HG03175 (cell line): Measurements from ENCODE around the gene KCNRG.
"Not testable (repeated sequence)": the region's sequence is repeated elsewhere in the genome, so short reads cannot be mapped to it uniquely, and the experiment has no call there.

Experiments used
- ATAC-seq: cut with Tn5 transposase; IDR thresholded peaks from one replicate; pipeline ENCODE4 v1.9.1; 2021; ENCODE audit warnings: mild to moderate bottlenecking, moderate library complexity; ENCODE audit not compliant: unreplicated experiment

The KCNRG gene

GRCh38 chr13:50015258-50015657 is at the start of gene KCNRG:
TSS of gene KCNRG (plus strand) at chr13:50015444. CDS start at chr13:50015494, 50 bp downstream.
- ATAC-seq = no peak

- no peak for ATAC-seq
Observed at GRCh38 chr13:49967456-49967855, 47.8 kb upstream of the KCNRG start.

DNA sequence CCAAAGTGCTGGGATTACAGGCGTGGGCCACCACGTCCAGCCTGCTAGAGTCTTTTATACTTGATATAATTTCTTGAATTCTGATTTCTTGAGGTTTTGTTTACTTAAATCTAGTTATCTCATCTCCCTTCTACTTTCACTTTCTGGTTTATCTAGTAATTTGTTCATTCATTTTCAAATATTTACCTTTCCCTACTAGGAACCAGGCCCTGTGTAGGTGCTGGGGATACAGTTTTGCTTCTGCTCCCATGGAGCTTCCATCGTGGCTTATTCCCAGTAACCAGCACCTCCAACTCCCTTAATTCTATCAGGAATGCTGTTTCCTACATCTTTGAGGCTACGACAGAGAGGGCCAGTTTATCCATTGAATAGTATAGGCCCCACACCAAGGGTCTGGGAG is 42.5 kb upstream of the KCNRG start:
- ATAC-seq = no peak

DNA sequence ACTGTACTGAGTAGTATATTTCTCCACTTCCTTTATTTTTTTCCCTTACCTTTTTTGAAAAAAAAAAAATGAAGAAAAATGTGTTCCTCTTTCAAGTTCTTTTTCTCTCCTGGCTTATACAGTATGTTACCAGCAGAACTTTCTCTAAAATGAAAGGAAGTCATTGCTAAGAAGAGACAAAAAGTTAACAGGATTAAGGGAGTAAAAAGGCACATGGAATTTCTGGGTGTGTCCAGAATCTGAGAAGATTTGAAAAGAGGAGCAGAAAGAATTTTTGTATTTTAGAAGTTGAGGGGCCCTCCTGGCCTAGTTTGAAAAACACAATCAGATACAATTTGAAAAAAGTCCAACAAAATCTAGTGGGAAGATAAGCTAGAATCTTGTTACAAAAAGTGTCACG is 39.4 kb upstream of the KCNRG start:
- ATAC-seq = no peak

DNA sequence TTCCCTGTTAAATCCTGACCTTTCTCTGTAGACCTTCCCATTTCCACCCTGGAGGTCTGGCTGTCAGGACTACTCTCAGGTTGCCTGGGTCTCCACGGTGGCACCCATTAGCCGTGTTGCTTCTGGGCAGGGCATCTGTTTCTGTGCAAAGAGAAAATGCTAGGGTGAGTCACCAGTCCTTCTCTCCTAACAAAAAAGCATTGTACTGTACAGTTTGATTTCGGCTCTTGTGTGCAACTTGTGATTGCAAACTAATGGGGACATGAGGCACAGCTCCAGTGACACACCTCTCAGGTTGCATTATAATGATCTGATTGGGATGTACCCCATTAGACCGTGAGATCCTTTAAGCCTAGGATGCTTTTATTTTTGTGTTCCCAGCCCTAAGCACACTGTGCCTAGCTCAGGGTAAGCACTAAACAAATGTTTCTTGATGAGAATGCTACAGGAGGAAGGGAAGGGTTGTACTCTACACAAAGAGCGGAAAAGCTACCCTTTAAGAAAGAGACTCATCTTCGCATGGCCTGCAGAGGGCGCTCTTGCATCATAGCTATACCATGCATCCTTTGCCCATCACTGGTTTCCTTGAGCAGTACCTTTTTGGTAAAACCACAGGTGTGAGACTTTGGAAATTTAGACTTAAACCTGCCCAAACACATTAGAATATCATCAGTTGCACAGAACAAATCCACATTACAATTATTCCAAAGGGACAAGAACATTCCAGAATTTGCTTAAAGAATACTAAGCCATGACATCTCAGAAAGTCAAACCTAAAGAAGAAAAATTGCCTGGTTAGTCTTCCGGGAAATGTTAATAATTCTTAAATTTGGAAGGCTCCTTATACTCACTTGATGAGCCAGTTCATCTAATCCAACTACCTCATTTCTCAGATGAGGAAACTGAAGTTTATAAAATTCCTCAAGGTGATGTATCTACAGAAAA is 38.7 kb upstream of the KCNRG start:
- no peak for ATAC-seq

DNA sequence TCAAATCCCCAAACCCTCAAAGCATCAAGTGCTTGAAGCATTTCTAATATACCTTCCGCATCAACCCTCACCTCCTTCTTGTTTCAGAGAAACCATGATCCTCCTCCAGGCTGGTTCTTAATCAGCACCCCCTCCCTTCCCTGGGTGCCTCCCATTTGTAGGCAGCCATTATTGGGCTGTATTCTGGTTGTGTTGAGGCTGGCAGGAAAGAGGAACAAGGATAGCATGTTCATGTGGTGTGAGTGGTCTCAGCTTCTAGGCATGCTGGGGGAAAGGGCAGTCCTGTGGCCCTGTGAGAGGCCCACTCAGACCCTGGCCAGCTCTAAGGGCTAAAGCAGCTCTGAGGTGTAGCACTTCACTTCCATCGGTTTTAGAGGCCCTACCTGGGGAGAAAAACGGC is 37.3 kb upstream of the KCNRG start:
- no peak for ATAC-seq

- no peak for ATAC-seq
Observed at GRCh38 chr13:49980266-49980665, 35.0 kb upstream of the KCNRG start.

- no peak for ATAC-seq
Observed at GRCh38 chr13:49985129-49985528, 30.1 kb upstream of the KCNRG start.

DNA sequence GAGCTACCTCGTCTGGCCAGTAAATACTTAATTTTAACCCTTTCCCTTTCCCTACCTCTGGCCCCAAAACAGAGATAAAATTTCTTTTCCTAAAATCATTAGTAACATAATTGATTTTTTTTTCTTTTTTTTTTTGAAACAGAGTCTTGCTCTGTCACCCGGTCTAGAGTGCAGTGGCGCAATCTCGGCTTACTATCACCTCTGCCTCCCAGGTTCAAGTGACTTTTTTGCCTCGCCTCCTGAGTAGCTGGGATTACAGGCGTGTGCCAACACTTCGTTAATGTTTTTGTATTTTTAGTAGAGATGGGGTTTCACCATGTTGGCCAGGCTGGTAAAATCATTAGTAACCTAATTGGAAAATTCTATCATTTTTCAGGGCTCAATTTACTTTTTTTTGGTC is 28.8 kb upstream of the KCNRG start:
- no peak for ATAC-seq

GRCh38 chr13:49990612-49991011 is 24.6 kb upstream of the KCNRG start:
- ATAC-seq = not testable (repeated sequence)

GRCh38 chr13:49993111-49993510 is 22.1 kb upstream of the KCNRG start:
- no peak for ATAC-seq

- ATAC-seq = no peak
Observed at GRCh38 chr13:49993666-49994065, 21.6 kb upstream of the KCNRG start.

DNA sequence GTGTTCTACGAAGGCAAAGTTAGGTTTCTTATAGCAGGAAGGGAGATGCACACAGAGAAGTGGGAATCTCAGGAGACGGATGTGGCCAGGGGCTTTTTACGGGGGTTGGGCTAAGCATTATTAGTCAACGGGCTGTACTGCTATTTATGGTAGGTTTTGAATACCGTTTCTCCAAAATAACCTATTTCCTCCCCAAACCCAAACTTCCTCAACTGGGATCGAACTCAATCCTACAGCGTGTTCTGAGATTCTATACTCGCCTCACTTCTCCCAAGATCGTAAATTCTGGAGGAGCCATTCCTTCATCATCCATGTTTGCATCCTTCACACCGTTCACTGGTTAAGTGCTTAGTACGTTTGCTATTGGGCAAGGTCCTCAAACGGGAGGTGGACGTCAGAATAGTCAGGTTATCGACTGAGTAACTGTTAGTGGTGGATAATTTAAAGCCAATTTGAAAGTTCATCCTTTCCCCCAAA is 19.6 kb upstream of the KCNRG start:
- ATAC-seq = no peak

DNA sequence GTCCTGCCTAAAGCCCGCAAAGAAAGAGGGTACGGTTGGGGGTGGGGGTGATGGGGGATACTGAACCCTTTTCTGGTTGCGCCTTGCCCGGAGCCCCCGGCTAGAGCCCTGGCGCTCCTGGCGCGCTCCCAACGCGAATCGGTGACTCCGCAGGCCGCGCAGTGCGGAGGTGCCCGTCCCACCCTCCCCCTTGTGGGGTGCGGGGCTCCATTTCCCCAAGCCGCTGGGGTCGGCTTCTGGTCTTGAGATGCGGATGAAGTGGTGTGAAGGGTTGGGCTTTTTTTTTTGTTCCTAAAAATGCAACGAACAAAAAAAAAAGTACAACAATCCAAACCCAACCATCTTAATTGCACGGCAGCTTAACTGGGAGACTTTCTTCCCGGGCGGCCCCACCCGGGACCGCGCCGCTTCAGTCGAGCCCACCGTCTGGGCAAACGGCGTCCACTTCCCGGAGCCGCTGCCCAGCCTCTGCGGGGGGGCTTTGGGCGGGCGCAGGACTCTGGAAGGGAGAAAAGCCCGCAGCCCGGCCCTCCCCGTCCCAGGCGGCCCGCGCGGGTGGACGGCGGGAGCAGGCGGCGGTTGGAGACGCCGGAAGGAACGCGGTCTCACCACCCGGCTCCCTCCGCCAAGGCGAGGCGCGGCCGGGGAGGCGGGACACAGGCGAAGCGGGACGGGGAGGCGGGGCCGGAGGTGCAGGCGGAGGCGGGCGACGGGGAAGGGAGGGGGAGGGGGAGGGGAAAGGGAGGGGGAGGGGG is 18.9 kb upstream of the KCNRG start:
- ATAC-seq = peak; percentile 45

DNA sequence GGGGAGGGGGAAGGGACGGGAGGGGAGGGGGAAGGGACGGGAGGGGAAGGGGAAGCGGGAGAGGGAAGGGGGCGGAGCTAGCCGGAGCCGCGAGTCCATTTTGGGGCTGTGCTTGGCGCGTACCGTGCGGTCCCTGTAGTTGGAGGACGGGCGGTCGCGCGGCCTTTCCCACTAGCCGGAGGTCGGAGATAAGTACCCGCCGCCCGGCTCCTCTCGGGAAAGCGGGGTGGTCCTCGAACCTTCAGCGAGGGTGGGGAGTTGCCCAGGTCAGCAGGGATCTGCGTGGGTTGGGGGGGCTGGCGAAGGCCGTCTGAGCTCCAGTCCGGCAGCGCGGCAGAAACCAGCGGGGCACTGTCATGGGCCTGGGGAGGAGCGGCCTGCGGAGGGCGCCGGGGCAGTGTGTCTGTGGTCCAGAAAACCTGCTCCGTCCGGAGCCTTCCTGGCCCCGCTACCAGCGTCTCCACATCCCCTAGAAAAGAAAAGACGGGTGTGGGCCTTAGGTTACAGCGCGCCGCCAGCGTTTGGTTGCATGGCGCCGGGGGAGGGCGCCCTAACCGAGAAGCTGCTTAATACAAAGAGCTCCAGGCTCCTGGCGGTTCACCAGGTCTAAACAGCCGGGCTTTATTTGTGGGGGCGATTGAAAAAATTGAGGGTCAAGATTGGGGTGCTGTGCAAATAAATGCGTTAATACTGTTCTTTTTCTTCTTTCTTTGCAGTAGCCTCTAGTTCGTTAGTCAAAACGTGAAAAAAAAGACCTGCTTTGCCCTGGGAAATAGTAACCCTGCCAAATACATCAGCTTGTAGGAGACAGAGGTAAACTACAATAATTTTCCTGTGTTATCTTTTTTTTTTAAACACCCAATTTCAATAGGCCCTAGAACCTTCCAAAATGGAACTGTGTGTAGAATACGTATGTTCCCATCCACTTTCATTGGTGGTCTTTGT is 18.0 kb upstream of the KCNRG start, which contains the start of gene TRIM13:
TSS of gene TRIM13 (plus strand) at position 92 of the 945 bp plus-strand sequence. CDS start 14,899 bp downstream, outside the sequence.
- peak; percentile 83 for ATAC-seq

DNA sequence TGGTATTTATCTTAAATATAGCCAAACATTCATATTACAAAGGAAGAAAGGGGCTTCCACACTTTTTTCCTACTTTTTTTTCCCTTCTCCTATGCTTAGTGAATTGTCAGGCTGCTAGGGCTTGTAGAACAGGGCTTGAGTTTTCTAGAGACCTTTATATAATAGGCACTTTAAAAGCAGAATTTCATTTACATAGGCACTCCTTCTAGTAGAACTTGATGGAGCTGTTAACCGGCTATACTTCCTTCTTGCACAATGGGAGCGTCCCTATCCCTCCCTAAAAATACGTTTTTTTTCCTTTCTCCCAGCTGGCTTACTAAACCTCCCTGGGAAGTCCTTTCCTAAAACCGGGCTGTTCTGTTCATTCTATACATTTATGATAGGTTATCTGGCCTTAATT is 17.3 kb upstream of the KCNRG start:
- no peak for ATAC-seq

DNA sequence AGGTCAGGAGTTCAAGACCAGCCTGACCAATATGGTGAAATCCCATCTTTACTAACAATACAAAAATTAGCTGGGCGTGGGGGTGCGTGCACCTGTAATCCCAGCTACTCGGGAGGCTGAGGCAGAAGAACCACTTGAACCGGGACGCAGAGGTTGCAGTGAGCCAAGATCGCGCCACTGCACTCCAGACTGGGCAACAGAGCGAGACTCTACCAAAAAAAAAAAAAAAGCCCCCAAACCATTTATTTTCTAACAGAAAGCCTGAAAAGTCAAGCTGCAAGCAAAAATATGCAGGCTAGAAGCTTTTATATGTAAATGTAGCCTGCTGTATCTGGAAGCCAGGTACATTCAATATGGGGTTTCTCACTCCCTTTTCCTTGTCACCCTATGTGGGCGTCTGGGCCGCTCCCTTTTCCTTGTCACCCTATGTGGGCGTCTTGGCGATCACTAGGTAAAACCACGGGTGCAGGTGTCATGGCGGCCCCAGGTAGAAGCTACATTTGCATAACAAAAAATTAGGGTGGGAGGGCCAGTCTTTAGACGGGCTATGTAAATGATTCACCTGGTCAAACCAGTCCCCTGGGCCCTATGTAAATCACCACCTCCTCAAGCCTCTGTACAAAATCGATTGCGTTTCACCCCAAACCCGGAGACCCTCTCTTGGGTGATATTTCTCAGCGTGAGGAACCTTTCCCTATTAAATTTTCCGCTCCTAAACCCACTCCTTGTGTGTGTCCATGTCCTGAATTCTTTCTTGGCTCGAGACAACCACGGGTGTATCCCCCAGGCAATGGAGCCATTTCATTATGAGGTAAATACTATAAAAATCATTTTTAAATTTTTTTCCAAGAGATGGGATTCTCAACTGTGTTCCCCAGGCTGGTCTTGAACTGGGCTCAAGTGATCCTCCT is 16.3 kb upstream of the KCNRG start:
- ATAC-seq = no peak

- no peak for ATAC-seq
Observed at GRCh38 chr13:50001287-50001686, 14.0 kb upstream of the KCNRG start.

- ATAC-seq = no peak
Observed at GRCh38 chr13:50006426-50007135, 8.7 kb upstream of the KCNRG start.
